GM18951 (cell line): ENCODE data around the gene KCNV2.

Source experiments
- POLR2A ChIP-seq: IDR thresholded peaks from 4 replicates; pipeline ENCODE4 v1.6.1; 2011; ENCODE audit warnings: mild to moderate bottlenecking; ENCODE audit not compliant: insufficient read length, insufficient read depth; ENCODE audit errors: extremely low read depth
- in situ Hi-C: fragments of 300-500 bp; cut with MboI; formaldehyde crosslinking; loops from one replicate; pipeline ENCODE4 v1.12.0; 2022; ENCODE audit warnings: low sequenced_read_pairs, mixed read lengths, inconsistent platforms; ENCODE audit not compliant: unreplicated experiment

KCNV2 gene

DNA sequence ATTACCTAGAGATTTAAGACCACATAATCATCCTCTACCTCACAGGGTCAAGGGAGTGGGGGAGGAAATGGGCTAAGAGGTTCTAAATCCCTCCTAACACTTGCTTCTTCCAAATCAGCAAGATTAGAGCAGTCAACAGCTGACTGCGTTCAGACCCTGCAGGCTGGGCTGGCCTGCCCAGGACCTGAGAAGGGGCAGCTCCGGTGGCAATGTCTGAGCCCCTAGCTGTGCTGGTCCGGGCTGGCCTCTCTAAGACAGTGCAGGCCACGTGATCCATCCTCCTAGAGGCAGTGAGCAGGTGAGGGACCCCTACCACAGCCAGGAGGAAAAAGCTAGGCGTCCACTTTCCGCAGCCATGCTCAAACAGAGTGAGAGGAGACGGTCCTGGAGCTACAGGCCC is at the start of gene KCNV2:
KCNV2 (plus strand) TSS at position 126 of the 400 bp plus-strand sequence; CDS start at position 356, 230 bp downstream.
- no peak for TF ChIP-seq POLR2A
- in situ Hi-C loops, result no loop called here

DNA sequence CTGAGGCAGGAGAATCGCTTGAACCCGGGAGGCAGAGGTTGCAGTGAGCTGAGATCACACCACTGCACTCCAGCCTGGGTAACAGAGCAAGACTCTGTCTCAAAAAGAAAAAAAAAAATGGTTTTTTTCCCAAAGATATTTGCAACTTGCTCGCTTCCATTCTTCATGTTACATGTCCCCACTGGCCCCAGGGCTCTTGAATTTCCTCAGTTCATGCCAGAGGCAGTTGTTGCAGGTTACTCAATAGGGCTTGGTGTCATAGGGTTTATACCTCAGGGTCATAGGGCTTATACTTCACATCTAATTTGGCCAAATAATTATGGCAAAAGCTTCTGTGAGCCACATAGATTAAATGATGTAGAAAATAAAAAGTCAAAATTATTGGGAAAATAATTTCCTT is 44.1 kb upstream of the KCNV2 start:
- no peak for TF ChIP-seq POLR2A
- in situ Hi-C loops, result no loop called here

DNA sequence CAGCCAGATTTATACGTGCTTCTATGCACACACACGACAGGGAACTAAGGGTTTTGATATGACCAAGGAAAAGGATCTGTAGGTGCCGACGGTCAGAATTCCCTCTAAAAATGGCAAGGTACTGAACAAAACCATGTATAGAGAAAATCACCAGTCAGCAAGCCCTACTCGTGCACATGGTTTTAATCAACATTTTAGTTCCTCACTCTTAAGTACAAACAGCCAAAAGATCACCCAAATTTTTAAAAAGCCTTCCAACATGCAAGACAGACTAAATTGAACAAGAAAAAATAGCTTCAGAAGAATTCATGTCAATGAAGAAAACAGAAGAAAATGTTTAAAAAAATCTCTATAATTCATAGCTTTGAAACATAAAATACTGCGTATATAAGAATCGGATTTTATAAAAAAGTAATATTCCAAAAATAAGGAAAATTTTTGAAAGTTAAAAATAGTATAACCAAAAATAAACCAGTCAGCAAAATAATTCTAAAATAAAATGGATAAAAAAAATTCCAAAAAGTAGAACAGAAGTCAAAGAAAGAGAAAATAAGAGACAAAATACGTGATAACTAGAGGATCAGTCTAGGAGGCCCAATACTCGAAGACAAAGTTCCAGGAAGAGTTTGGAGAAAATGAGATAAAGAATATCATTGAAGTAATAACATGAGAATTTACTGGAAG is 43.0 kb upstream of the KCNV2 start:
- no peak for TF ChIP-seq POLR2A
- in situ Hi-C loops, result no loop called here

DNA sequence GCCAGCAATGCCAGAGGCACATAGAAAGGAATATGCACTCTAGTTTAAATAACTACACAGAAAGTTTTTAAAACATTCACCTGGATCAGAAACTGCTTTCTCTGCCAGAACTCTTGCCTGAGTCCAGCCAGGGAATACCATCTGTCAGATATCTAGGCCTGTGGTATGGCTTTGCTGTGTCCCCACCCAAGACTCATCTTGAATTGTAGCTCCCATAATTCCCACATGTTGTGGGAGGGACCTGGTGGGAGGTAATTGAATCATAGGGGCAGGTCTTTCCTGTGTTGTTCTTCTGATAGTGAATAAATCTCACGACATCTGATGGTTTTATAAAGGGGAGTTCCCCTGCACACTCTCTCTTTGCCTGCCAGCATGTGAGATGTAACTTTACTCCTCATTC is 41.5 kb upstream of the KCNV2 start:
- in situ Hi-C loops, result no loop called here
- no peak for TF ChIP-seq POLR2A

DNA sequence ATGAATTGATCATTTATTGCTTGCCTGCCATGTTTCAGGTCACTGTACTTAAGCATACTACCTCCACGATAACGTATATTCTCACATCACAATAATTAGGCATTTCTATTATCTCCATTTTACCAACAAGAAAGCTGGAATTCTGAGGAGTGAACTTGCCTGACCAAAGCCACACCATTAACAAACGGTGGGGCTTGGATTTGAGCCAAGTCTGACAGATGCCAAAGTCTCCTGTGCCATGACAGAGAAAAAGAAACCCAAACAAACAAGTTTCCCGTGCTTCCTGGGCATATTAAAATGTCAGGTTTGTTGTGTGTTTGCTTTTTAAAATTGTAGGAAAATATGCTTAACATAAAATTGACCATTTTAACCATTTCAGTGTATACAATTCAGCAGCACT is 40.8 kb upstream of the KCNV2 start:
- in situ Hi-C loops, result no loop called here
- TF ChIP-seq POLR2A, result no peak

DNA sequence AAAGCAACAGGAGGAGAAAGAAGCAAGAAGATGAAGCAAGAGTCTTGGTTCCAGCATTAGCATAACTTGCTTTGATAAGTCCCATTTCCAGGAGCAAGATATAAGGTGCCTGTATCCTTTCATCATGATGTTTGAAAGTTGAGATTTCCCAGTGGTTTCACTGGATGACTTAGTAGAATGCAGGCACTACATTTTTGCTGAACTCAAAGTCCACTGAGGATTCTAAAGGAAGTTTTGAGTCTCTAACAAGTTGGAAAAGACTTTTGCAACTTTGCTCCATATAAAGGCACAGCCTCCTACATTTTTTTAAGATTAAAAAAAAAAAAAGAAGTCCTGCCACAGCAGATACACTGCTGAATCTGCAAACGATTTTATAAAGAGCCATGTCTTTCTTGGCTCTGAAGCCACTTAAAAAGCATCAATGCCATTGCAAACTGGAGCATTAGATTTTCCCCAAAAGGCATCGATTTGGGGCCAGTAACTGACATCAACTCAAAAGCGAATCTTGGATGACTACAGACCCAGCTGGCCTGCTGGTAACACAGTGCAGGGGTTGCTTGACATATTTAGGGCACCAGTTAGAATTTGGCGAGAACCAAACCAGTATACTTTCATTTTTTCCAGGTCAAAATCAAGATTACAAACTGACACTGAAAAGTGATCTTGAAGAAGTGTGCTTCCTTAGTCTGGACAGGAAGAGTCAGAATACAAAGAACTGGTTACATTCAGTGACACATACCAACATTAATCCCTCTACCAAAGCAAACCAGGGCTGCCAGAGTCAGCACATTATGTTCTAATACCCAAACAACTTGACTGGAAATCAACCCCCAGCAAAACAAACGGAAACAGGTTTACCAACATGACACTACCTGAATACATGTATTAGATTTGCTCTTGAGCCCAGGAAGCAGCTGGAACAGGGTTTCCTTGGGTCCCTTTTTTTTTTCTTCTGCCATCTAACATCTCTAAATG is 39.1 kb upstream of the KCNV2 start:
- no peak for TF ChIP-seq POLR2A
- in situ Hi-C loops, result no loop called here

DNA sequence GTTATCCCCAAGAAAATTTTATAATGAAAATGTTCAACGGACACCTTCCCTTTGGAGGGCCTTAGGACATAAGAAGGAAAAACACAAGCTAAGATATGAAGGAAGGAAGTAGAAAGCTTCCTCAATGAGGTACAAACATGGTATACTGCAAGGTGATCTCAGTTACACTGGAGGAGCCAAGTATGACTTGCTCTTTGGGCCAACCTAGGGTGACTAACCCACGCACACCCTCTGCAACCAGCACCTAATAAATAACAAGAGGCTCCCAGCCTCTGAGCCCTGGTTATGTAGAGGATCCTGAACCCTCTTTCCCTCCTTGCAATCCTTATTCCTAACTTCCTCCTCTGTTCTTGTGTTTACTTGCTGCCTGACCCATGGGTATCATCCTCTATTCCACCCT is 38.3 kb upstream of the KCNV2 start:
- no peak for TF ChIP-seq POLR2A
- in situ Hi-C loops, result no loop called here

DNA sequence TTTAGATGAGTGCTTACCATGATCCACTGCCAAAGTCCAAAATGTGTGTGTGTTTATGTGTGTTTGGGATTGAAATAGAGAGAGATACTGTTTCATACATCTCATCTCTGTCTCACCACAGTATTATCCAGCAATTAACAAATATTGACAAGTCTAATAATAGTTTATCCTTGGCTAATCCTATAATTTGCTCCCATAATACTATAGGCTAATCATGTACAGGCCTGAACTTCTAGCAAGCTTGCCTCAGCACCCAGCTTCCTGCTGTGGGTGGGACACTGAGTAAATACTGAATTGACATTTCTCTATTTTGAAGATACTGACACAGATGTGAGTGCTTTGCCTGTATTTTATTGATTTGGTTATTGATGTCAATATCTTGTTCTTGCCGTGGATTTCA is 35.3 kb upstream of the KCNV2 start:
- no peak for TF ChIP-seq POLR2A
- in situ Hi-C loops, result no loop called here

DNA sequence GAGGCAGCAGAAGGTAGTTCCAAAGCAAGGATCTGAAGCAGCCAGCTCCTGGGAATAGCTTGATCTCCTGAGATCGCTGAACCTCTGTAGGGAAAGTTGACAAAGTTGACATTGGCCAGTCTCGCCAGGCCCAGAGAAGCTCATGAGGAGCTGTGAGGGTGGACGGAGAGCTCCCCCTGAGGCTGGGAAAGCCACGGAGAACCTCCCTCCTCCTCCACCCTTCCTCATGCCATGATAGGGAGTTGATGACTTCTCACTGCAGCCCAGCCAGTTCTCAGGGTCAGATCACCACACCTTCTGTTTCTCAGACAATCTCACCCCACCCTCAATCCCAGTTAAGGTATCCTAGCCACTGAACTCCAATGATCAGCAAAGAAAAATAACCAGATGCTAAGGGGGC is 30.4 kb upstream of the KCNV2 start:
- TF ChIP-seq POLR2A, result no peak
- in situ Hi-C loops, result no loop called here

DNA sequence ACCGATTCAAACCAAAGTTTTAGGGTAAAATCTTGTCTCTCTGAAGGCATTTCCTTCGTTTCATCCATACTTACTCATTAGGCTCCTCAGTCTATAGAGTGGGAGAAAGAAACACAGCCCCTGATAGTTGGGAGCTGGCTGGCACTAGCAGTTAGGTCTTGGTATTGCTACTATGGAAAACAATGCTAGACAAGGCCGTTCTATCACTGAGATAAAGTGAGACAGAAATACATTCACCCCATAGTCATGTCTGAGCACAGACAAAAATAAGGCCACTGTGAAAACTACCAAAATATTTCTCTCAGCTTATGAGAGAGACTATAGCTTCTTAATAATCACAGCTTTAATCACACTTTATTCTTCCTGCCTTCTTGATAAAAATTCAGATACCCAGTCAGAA is 28.7 kb upstream of the KCNV2 start:
- in situ Hi-C loops, result no loop called here
- no peak for TF ChIP-seq POLR2A

DNA sequence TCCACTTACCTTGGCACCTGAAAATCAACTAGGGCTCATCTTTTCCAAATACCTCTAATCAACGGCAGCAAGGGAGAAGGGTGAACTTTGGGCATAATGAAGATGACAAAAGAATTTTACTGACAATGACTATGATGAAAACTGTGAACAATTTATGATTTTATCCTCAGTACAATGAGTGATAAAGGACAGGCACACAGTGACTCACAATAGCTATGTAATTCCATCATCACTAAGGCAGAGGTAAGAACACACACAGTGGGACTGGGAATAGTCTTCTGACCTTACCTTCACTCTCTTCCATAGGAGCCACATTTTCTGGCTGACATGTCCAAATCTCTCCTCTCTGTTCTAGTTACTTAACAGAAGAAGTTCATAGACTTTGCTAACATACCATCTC is 26.1 kb upstream of the KCNV2 start:
- in situ Hi-C loops, result no loop called here
- no peak for TF ChIP-seq POLR2A

DNA sequence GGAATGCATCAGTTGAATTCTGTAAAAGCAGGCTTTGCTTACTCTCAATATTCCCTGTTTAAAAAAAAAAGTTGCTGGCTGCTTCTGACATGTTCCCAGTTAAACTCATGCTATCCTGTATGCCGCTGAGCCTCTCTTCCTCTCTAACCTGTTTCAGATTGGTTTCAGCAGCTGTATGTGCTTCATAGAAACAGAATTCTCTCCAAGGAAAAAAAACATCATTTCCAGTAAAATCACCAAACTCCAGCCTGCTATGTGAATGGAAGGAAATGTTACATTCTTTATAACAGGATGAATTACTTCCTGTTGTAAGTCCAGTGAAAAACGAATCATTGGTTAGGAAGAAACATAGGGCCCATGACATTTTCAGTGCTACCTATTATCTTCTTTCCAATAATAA is 25.7 kb upstream of the KCNV2 start:
- TF ChIP-seq POLR2A, result no peak
- in situ Hi-C loops, result no loop called here

DNA sequence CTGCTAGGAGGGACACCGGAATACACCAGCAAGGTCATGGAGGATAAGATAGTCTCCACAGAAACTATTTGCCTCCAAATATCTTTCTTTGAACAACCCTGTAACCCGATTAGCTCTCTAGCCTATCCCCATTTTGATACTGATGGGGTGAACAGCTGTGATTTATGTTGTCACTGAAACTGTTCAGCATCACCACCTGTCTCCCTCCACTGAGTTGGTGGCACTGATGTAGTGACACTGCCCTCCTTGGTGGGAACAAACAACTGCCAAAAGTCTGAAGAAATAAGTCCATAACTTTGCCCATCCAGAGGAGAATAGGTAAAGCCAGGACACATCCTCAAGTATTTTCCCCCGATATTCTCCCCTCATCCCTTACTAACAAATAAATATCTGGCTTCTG is 24.3 kb upstream of the KCNV2 start:
- no peak for TF ChIP-seq POLR2A

DNA sequence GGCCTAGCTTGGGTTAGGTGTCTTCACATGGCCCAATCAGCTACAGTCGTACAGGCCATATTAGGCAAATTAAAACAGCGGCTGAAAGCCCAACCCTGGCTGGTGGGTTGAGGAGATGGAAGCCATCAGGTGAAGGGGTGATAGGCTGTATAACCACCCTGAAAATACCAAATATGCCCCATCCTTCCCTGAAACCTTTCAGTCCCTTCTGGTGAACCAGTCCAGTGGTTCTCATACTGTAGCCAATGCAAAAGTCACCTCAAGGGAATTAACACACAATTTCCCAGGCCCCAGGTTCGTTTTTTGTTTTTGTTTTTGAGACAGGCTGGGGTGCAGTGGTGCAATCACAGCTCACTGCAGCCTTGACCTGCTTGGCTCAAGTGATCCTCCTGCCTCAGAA is 19.8 kb upstream of the KCNV2 start:
- in situ Hi-C loops, result no loop called here
- no peak for TF ChIP-seq POLR2A

More for the DNA sequence above, 24.3 kb upstream of the KCNV2 start:
- in situ Hi-C loops, result no loop called here
